ENCODE data around the gene LRMDA.

Gene LRMDA

DNA sequence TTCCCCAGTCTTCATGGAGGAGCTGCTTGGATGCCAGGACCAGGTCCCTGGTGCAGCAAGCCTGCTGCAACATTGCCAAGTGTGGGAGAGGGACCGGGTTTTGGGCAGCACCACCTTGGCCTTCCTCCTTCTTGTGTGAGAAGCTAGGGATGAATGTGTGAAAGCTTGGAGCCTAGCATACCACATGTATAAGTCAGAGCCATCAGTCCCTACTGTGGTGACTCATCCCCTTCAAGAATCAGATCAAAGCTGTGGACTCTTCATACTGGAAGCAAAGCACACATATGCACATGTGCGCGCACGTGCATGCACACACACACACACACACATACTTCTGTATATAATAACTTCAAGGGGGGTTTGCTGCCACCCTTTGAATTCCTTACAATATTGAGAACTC is 527.8 kb downstream of the LRMDA start:
- no peak for TF ChIP-seq CREB1 (IDR thresholded peaks at IDR 0.05; ENCODE audit: low read depth)
- TF ChIP-seq RAD21 (IDR thresholded peaks at IDR 0.05; ENCODE audit: low read depth), result no peak
- no peak for TF ChIP-seq EP300 (IDR thresholded peaks at IDR 0.05; ENCODE audit: borderline replicate concordance)
- no peak for TF ChIP-seq TEAD4 (IDR thresholded peaks at IDR 0.05)
- TF ChIP-seq, protein P1, sequence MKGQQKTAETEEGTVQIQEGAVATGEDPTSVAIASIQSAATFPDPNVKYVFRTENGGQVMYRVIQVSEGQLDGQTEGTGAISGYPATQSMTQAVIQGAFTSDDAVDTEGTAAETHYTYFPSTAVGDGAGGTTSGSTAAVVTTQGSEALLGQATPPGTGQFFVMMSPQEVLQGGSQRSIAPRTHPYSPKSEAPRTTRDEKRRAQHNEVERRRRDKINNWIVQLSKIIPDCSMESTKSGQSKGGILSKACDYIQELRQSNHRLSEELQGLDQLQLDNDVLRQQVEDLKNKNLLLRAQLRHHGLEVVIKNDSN (IDR thresholded peaks at IDR 0.05), result no peak
- TF ChIP-seq, protein P2, sequence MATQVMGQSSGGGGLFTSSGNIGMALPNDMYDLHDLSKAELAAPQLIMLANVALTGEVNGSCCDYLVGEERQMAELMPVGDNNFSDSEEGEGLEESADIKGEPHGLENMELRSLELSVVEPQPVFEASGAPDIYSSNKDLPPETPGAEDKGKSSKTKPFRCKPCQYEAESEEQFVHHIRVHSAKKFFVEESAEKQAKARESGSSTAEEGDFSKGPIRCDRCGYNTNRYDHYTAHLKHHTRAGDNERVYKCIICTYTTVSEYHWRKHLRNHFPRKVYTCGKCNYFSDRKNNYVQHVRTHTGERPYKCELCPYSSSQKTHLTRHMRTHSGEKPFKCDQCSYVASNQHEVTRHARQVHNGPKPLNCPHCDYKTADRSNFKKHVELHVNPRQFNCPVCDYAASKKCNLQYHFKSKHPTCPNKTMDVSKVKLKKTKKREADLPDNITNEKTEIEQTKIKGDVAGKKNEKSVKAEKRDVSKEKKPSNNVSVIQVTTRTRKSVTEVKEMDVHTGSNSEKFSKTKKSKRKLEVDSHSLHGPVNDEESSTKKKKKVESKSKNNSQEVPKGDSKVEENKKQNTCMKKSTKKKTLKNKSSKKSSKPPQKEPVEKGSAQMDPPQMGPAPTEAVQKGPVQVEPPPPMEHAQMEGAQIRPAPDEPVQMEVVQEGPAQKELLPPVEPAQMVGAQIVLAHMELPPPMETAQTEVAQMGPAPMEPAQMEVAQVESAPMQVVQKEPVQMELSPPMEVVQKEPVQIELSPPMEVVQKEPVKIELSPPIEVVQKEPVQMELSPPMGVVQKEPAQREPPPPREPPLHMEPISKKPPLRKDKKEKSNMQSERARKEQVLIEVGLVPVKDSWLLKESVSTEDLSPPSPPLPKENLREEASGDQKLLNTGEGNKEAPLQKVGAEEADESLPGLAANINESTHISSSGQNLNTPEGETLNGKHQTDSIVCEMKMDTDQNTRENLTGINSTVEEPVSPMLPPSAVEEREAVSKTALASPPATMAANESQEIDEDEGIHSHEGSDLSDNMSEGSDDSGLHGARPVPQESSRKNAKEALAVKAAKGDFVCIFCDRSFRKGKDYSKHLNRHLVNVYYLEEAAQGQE (IDR thresholded peaks at IDR 0.05; ENCODE audit: low read depth), result no peak
- TF ChIP-seq, protein P3, sequence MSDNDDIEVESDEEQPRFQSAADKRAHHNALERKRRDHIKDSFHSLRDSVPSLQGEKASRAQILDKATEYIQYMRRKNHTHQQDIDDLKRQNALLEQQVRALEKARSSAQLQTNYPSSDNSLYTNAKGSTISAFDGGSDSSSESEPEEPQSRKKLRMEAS (IDR thresholded peaks at IDR 0.05), result no peak
- TF ChIP-seq ZBTB7A (IDR thresholded peaks at IDR 0.05; ENCODE audit: low read depth), result no peak

DNA sequence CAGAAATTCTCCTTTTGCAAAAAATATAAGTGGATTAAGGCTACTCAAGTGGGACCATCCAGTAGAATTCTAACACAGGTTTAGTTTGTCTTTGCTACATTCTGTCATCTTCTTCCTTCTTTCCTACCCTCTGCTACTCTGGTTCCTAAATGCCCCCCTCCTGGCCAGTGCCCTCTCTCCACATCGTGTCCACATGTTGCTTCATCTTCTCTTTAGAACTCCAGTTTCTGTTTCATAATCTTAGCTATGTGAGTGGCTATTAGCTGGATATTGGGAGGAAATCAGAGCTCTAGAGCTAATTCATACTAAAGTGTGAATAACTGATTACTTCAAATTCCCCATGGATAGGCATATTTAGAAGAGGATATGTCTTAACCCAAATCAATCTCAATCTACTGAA is 528.5 kb downstream of the LRMDA start:
- TF ChIP-seq FOXM1 (IDR thresholded peaks at IDR 0.05; ENCODE audit: borderline replicate concordance, low read depth) (no peak), TEAD4 (IDR thresholded peaks at IDR 0.05) (no peak), TAF1 (IDR thresholded peaks at IDR 0.05; ENCODE audit: low read depth) (no peak), EGR1 (IDR thresholded peaks at IDR 0.05) (no peak)
- TF ChIP-seq, protein P1 (IDR thresholded peaks at IDR 0.05), result no peak

DNA sequence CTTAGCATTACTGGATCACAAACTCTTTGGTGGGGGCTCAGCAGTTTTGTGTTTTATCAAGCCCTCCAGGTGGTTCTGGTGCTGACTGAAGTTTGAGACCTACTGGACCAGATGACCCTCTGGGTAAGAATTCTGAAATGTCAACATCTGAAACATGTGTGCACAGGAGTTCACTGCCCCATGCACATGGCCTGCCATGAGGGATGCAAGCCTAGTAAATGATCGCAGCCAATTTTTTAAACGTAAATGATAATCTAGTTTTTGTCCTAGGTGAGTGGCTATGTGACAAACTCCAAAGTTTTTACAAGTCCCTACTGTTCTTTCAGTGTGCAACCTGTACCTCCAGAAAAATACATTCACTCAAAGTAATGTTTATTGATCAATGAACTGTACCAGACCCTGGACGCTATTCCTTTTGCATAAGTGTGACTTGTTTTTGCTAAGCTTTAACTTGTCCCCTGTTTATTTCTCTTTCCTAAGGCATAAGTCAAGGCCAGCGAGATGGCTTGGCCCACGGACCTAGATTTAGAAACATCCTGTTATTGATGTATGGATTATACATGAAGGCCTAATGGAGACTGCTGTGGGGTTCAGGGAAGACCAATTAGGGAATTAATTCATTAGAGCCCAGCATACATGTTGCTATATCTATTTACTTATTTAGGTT is 531.1 kb downstream of the LRMDA start:
- TF ChIP-seq TAF1 (IDR thresholded peaks at IDR 0.05; ENCODE audit: low read depth), result no peak
- TF ChIP-seq FOXM1 (IDR thresholded peaks at IDR 0.05; ENCODE audit: borderline replicate concordance, low read depth), result no peak
- TF ChIP-seq ZBTB7A (IDR thresholded peaks at IDR 0.05; ENCODE audit: low read depth), result no peak

DNA sequence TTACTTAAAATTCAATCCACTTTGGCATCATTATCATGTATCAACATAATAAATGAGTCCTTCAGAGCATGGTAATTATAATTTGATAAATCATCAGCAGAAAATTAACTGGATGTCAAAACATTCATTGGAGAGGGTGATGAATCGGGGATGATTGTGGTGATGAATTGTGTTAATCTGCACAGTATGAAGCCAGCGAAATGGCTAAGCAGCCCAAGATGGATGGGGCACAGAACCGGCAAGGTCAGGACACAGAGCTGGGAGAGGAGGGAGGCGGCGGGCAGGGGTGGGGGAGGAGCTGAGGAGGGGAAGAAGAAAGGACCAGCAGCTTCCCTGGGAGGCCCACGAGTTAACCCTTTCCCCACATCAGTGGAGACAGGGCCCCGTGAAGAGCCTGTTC is 536.1 kb downstream of the LRMDA start:
- TF ChIP-seq ZBTB7A (IDR thresholded peaks at IDR 0.05; ENCODE audit: low read depth) (no peak), TAF1 (IDR thresholded peaks at IDR 0.05; ENCODE audit: low read depth) (no peak), FOXM1 (IDR thresholded peaks at IDR 0.05; ENCODE audit: borderline replicate concordance, low read depth) (no peak), TCF12 (IDR thresholded peaks at IDR 0.05; ENCODE audit: low read depth) (no peak), NFIC (IDR thresholded peaks at IDR 0.05) (no peak), EP300 (IDR thresholded peaks at IDR 0.05; ENCODE audit: borderline replicate concordance) (no peak), CREB1 (IDR thresholded peaks at IDR 0.05; ENCODE audit: low read depth) (no peak), TEAD4 (IDR thresholded peaks at IDR 0.05) (no peak), RAD21 (IDR thresholded peaks at IDR 0.05; ENCODE audit: low read depth) (no peak), EGR1 (IDR thresholded peaks at IDR 0.05) (no peak)
- TF ChIP-seq, protein P1 (IDR thresholded peaks at IDR 0.05), result no peak
- TF ChIP-seq, protein P3 (IDR thresholded peaks at IDR 0.05), result no peak
- TF ChIP-seq, protein P2 (IDR thresholded peaks at IDR 0.05; ENCODE audit: low read depth), result no peak

DNA sequence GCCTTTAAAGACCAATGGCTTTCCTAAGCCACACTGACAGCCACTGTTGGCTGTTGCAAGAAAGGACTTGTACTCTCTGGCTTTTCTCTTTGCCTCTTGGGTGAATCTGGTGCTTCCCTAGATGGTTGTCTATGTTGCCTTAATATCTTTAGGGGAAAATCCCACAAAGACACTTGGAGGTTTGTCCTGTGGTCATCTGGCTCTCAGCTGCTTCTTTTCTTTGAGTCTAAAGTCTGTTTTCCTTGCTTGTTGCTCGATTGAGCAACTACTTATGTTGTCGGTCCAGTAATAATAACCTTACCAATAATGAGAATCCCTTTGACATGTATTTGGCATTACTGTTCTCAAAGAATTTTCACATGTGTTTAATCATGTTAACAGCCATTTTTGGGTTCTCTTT is 537.6 kb downstream of the LRMDA start:
- TF ChIP-seq, protein P3 (IDR thresholded peaks at IDR 0.05), result no peak

DNA sequence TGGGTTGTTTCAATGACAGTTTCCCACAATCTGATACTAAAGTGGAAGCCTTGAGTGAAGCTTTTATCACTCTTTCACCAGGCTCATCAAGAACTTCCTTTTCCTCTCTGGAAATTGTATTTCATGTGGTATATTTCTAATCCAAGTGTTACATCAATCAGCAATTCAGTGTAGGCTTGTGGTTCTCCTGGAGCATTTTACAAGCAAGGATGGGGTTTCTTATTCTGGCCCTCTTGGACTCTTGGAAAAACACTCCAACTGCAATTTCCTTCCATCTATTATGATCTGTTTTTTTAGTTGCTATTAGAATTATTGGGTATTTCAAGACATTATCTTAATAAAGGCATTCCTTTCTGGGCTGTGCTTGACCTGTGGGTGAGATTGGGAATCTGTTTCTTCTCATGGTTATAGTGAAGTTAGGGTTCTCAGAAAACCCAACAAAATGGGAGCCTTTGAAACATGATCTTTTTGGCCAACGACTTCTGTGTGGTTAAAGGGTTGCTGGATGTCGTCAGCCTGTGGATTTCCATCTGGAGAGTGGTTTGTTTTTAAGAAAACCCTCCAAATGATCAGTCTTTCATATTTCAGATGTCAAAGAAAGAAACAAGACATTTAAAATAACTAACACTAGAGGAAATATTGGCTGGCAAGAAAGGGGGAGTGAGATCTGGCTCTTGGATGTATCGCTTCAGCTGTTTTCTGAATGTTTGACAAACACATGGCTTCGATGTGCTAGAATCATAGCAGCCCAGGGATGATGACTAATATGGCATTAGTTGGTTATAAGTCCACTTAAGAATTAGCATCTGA is 540.2 kb downstream of the LRMDA start:
- TF ChIP-seq, protein P3 (IDR thresholded peaks at IDR 0.05), result no peak
- TF ChIP-seq FOXM1 (IDR thresholded peaks at IDR 0.05; ENCODE audit: borderline replicate concordance, low read depth) (no peak), YY1 (IDR thresholded peaks at IDR 0.05; ENCODE audit: low read depth) (no peak), TEAD4 (IDR thresholded peaks at IDR 0.05) (no peak), EP300 (IDR thresholded peaks at IDR 0.05; ENCODE audit: borderline replicate concordance) (no peak), ZBTB7A (IDR thresholded peaks at IDR 0.05; ENCODE audit: low read depth) (no peak), NFIC (IDR thresholded peaks at IDR 0.05) (no peak), TCF12 (IDR thresholded peaks at IDR 0.05; ENCODE audit: low read depth) (no peak), EGR1 (IDR thresholded peaks at IDR 0.05) (no peak), RAD21 (IDR thresholded peaks at IDR 0.05; ENCODE audit: low read depth) (no peak)
- TF ChIP-seq, protein P2 (IDR thresholded peaks at IDR 0.05; ENCODE audit: low read depth), result no peak

All from Ishikawa (cell line).